GM13977 (cell line): Measurements from ENCODE around the gene TBRG4.

Experiments
- DNase-seq: peaks from one replicate; pipeline ENCODE4 v3.0.0; 2012; ENCODE audit warnings: low spot score
- CTCF ChIP-seq: IDR thresholded peaks from 2 replicates; pipeline ENCODE4 v1.5.1; 2012; ENCODE audit warnings: mild to moderate bottlenecking, control low read depth; ENCODE audit not compliant: insufficient read depth; ENCODE audit errors: extremely low read depth, missing control alignments
- in situ Hi-C: fragments of 300-500 bp; cut with MboI; formaldehyde crosslinking; loops from one replicate; pipeline ENCODE4 v1.12.0; 2022; ENCODE audit warnings: low sequenced_read_pairs, low pct_unique_long_range_greater_than_20kb, mixed read lengths, inconsistent platforms; ENCODE audit not compliant: unreplicated experiment

TBRG4 gene

GRCh38 chr7:45057878-45058277 is 53.6 kb downstream of the TBRG4 start:
- no peak for TF ChIP-seq CTCF
- in situ Hi-C loops: no loop called here
- no peak for DNase-seq

GRCh38 chr7:45055594-45056219 is 55.8 kb downstream of the TBRG4 start:
- in situ Hi-C loops: no loop called here
- DNase-seq: no peak
- no peak for TF ChIP-seq CTCF

GRCh38 chr7:45055016-45055415 is 56.5 kb downstream of the TBRG4 start:
- in situ Hi-C loops: no loop called here
- TF ChIP-seq CTCF: no peak
- no peak for DNase-seq

GRCh38 chr7:45054442-45054841 is 57.1 kb downstream of the TBRG4 start:
- TF ChIP-seq CTCF: no peak
- in situ Hi-C loops: no loop called here
- no peak for DNase-seq

GRCh38 chr7:45053941-45054340 is 57.6 kb downstream of the TBRG4 start:
- DNase-seq: no peak
- no peak for TF ChIP-seq CTCF
- in situ Hi-C loops: no loop called here

- in situ Hi-C loops: no loop called here
- TF ChIP-seq CTCF: no peak
These were observed 58.1 kb downstream of the TBRG4 start for GRCh38 chr7:45053401-45053800.

GRCh38 chr7:45052011-45052410 is 59.5 kb downstream of the TBRG4 start:
- in situ Hi-C loops: no loop called here
- TF ChIP-seq CTCF: no peak
- DNase-seq: no peak

More at GRCh38 chr7:45053401-45053800, 58.1 kb downstream of the TBRG4 start:
- DNase-seq: no peak
